Pons (tissue), 1 donor: ENCODE results near the gene TRAPPC10.
A peak's percentile ranks its signal among the peaks of the same experiment; 100 is the strongest.

Source experiments
- DNase-seq: peaks from one replicate; pipeline ENCODE4 v3.0.0-alpha.2; 2016; ENCODE audit warnings: low spot score

TRAPPC10 gene

DNA sequence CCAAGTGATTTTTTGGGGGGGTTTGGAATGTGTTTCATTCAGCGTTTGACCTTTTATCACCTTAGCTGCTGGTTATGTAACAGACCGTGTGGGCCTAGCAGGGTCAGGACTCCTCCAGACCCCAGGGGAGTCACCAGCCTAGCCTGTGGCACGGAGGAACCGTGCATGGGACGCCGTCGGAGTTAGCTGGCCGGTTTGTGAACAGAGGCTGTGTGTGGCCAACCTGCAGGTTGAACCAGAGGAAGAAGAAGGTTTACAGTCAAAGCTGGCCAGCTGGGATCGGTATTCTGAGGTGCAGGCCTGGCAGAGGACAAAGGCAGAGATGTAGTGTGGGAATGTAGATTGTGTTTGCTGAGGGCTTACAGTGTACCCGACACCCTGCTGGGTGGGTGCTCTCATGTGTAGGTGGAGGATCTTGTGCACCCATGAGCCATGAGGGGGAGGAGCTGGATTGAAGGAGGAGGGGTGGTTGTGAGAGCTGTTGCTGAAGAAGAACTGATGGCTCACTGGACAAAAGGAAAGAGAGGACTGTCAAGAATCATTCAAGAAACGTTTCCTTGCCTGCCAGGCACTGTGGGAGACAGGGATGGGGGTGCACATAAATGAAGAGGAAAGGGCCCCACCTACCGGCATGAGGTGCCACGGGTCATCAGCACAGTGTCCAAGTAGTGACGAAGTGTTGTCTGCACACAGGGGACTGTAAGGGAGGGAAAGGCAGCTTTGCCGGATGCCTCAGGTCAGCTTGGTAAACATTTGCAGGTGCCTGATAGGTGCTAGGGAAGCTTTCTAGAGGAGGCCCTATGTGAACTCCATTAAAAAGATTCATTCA lies 55.1 kb downstream of the TRAPPC10 start:
- DNase-seq: no peak

DNA sequence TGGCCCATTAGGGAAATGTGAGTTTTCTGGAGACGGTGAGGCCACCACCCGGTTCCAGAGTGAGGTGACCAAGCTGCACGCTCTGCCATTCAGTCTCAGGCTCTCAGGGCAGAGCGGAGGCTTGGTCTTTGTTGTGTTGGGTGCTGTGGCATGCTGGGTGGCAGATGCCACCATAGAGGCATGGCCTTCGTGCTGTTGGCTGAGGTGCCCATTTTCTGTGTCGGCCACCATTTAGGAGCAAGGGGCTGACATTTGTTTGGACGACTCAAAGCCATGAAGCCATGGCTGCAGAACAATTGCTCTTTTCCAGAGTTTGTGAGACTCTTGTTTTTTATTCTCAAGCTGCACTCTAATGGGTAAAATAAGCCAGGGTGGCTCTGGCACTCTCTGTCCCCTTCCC lies 58.3 kb downstream of the TRAPPC10 start:
- DNase-seq: no peak

DNA sequence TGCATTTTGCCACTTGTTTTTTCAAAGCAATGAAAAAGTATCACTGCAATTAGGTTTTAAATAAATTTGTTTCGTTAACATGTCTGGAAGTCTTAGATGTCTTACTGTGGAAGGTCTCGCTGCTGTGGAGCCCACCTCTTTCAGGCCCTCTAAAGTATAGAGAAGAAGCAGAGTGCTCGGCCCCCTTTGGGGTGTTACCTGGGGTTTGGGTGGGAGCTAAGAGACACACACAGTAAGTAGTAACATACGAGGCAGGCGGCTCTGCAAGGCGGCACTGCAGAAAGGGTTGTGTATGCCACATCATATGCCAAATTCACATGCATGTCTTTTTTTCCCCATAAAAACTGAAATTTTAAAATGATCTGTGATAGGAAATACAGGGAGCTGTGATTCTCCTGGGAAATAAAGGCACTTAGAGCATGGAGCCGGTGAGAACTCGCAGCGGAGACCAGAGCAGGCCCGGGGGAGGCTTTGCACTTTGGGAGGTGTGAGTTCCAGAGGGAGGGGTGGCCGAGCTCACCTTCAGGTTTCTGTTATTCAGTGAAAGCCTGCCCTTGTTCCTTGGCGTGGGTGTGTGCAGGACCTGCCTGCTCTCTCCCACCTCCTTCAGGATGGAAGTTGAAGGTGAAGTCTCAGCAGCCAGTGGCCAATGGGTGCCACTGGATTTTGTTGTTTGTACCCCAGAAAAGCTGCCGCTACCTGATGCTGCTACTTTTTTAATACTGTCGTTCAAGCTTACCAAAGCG lies 59.4 kb downstream of the TRAPPC10 start:
- DNase-seq: no peak

DNA sequence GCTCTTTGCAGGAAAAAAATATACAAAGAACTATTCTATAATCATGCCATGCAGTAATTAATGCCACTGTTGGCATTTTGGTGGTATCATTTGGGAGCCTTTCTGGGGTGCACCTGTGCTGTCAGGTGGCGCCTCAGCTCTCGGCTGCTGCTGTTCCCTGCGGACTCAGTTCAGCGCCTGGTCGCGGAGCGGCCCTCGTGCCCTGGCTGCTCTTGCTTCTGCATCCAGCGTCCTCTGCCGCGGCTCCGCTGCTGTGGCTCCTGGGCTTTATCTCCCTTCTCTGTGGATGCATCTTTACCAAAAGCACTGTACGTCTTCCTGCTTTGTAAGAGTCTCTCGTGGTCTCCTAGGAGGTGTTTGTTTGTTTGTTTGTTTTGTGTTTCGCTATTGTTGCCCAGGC lies 60.0 kb downstream of the TRAPPC10 start:
- DNase-seq: no peak

DNA sequence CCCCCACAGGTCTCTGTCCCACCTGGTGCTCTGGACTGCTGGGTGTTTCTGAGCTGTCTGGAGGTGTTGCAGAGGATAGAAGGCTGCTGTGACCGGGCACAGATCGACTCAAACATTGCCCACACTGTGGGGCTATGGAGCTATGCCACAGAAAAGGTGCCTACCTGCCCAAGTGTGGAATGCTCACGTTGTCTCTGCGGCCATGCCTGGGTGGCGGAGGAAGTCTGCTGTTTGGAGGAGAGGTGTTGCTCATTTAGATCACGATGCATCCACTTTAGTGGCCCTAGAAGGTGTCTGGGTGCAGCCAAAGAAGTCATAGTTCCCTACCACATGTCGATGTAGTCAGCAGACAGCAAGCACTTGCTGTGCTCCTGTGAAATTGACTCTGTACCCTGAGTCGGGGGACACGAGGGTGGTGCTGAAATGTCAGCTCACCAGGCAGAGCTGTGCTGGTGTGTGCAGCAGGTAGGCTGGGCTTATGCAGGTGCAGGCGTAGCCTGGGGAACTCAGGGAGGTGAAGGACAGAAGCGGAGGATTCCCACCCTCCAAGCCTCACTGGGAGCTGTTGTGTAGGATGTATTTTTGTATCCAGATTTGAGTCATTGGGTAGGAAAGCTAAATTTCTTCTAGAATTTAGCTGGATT lies 62.3 kb downstream of the TRAPPC10 start:
- no peak for DNase-seq

DNA sequence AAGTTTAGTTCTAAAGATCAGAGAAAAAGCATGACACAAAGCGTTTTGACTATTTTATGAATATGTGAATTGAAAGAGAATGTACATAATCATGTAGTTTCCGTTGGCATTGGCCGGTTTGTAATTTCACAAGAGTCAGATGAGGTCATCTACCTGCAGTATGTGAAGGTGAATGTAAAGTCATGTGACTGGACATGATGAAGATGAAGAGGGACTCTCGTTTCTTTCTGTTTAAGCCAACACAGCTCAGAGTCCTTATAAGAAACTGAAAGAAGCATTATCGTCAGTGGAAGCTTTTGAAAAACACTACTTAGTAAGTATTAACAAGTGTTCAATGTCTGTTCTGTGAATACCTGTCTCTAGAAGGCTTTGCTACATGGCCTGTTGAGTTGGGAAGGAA lies 64.2 kb downstream of the TRAPPC10 start:
- no peak for DNase-seq

DNA sequence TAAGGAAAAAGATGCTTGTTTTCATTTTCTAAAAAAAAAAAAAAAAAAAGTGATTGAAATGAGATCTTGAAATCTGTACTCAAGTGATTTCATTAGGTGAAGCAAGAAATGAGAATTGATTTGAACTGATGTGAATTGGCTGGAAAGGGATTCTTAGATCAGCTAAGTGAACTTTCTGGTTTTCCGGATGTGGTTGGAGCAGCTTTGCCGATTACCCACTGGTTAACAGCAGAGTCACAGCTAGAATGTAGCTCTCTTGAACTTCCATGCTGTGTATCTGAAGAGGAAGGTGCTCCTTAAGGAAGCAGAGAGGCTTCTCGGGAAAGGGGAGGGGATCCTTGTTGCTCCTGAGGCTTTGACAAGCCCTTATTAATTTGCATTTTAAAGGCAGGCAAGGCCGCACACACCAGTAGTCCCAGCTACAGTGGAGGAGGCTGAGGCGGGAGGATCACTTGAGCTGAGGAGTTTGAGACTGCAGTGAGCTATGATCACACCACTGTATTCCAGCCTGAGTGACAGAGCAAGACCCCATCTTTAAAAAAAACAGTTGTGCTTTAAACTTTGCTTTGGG lies 66.4 kb downstream of the TRAPPC10 start:
- DNase-seq: no peak

DNA sequence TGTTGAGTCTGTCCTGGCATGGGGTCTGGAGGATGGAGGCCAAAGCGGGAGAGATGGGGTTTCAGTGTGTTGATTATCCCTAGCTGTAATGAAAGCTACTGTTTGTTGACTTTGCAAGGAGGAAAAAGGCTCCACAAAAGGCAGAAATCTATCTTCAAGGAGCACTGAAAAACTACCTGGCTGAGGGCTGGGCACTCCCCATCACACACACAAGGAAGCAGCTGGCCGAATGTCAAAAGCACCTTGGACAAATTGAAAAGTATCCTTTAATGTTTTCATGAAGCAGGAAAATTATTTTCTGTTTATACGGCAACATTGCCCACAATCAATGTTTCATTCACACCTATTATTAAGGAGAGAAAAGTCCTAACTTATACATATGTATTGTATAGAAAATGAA lies 67.3 kb downstream of the TRAPPC10 start:
- no peak for DNase-seq

DNA sequence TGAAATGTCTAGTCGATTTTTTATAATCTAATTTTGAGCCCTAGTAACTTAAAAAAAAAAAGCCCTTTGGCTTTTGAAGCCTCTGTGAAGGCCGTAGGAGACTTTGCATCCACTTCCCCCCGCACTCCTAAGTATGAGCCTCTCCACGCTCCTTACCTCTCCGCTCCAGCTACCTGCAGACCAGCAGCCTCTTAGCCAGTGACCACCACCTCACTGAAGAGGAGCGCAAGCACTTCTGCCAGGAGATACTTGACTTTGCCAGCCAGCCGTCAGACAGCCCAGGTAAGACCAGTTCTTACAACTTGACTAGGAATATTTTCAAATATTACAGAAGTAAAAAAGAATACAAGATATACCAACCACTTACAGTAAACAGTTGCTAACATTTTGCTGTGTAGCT lies 67.7 kb downstream of the TRAPPC10 start:
- DNase-seq: no peak

DNA sequence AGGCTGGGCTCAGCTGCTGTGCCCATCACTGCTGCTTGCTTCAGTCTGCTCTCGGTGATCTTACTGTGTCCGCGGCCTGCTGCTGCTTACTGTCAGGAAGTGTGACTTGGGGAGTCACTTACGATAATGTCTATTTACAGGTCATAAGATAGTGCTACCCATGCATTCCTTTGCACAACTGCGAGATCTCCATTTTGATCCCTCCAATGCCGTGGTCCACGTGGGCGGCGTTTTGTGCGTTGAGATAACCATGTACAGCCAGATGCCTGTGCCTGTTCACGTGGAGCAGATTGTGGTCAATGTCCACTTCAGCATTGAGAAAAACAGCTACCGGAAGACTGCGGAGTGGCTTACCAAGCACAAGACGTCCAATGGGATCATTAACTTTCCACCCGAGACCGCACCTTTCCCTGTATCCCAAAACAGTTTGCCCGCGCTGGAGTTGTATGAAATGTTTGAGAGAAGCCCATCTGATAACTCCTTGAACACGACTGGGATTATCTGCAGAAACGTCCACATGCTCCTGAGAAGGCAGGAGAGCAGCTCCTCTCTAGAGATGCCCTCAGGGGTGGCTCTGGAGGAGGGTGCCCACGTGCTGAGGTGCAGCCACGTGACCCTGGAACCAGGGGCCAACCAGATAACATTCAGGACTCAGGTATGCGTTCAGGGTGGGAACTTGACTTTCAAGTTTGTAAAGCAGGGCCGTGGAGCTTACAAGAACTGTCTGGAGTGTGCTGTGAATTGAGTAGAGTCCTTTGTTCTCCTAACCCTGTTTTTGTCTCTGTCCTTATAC lies 70.7 kb downstream of the TRAPPC10 start:
- no peak for DNase-seq

DNA sequence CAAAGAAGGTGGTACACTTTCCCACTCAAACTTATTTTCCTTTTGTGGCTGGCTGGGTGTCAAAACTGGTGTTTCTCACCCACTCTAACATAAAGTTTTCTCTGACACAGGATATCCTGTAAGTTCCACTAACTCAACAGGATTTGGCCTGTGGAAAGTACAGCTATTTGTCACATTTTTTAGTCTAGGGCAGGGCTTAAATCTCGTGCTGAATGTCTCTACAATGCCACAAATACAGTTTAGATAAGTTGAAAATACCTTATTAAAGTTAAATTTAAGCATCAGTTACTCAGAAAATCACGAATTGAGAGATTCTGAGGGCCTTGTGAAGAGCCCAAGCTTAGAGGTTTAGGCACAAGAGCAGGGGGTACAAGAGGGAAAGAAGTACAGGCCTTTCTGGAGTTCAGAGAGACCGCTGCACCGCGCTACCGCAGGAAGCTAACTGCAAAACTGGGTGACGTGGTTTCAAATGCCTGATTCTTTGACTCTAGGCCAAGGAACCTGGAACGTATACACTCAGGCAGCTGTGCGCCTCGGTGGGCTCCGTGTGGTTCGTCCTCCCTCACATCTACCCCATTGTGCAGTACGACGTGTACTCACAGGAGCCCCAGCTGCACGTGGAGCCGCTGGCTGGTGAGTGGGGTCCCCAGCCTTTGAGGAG lies 71.7 kb downstream of the TRAPPC10 start:
- DNase-seq: no peak

DNA sequence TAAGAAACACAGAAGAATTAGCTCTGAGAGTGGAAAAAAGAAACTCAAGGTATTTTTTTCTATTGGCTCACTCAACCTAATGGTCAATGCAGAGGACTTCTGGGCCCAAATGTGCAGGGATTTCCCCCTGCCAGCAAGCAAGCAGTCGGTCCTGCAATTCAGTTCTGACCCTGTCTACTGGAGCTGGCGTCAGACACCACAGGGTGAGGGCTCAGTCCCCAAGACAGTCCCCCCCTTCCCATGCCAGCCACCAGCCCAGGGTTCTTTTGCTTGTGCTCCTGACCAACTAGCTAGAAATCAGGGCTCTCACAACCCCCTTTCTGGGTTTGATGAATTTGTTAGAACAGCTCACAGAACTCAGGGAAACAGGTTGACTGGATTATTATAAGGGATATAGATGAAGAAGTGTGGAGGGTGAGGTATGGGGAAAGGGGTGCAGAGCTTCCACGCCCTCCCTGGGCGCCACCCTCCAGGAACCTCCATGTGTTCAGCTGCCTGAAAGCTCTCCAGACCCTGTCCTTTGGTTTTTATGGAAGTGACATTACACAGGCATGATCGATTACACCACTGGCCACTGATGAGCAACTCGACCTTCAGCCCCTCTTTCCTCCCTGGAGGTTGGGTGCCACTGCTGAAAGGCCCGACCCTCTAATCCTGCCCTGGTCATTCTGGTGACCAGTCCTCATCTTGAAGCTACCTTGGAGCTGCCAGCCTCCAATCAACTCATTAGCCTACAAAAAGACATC lies 72.6 kb downstream of the TRAPPC10 start:
- DNase-seq: no peak

DNA sequence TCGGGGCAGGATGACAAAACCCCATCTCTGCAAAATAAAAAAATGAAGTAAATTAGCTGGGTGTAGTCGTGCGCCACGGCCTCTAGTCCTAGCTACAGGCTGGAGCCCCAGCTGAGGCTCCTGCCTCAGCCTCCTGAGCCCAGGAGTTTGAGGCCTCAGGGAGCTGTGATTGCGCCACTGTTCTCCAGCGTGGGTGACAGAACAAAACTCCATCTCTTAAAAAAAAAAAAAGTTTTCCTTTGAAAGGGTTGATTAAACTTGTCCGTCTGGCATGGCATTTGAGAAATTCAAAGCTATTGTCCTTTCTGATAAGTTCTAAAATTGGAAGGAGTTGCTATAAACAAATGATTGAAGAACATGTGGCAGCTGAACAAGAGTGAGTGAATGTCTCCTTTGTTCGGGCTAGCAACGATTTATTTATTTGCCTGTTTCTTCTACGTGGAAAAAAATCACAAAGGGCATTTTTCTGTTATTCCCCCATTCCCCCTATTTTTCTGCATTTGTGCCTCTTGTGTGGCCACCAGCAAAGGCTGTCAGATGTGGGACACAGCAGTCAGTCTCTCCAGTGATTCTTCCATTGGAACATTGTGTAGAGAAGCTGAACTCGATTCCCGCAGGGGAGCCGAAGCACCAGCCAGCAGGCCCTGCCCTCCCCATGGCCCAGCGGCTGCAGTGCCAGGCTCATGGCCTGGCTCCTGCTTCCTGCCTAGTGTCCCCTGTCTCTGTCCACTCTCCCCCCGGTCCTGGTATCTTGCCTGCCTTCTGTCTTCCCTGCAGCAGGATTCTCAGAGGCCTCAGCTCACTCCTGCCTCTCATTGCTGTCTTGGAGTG lies 73.6 kb downstream of the TRAPPC10 start:
- peak; percentile 98 for DNase-seq

DNA sequence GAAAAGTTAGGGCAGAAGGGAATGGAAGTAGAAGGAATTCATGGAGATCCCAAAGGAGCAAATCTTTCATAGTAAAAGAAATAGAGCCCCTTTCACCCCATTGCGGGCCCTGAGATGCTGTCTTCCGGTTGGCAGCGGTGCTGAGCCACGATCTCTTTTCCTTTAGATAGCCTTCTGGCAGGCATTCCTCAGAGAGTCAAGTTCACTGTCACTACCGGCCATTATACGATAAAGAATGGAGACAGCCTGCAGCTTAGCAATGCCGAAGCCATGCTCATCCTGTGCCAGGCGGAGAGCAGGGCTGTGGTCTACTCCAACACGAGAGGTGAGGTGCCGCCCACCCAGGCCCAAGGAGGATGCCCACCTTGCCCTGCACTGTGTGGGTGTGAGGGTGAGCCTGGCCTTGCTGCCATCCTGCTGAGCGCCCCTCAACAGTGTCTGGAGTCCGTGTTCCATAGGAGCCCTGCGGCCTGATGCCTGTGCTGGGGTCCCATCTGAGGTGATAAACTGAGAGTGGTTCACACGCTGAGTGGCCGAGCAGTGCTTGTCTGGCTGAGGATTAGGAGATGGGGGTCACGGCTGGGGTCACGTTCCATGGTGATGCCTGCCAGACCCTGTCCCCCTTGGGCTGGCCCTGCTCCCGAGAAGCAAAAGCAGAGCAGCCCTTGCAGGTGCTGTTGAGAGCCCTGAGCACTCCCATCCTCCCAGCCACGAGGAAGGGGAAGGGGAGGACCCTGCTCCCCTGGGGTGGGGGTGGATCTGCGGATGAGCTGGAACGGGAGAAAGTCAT lies 74.7 kb downstream of the TRAPPC10 start:
- DNase-seq: no peak

DNA sequence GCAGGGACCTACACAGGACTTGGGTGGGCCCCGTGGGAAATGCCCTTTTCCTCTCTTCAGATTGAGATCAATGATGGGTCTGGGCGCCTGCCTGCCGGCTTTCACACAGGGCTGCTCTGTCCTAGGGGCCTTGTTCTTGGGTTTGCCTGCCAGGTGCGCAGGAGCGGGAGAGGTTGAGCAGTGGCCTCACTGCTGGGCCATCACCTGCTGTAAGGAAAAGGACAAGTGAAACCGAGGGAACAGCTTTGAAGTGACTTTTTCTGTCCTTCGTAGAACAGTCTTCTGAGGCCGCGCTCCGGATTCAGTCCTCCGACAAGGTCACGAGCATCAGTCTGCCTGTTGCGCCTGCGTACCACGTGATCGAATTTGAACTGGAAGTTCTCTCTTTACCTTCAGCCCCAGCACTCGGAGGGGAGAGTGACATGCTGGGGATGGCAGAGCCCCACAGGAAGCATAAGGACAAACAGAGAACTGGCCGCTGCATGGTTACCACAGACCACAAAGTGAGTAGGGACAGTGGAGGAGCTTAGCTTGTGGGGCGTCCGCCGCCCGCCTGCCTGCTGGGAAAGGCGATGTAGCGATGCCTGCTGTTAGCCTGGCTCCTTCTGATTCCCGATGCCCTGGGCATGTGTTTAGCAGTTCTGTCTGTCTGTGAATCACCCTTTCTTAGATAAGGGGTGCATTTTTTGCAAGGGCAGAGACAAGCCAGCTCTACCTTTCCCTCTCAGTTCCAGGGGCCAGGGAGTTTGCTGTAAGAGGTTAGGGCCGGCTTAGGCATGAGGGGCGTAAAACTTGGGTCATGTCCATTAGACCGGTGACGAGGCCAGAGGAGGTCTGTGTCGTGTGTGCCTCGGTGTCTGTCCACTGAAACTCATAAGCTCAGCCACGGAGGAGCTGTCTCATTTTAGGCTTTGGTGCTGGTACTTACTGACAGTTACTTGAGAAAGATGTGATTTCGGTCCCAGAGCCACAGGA lies 75.6 kb downstream of the TRAPPC10 start:
- peak; percentile 60 for DNase-seq

DNA sequence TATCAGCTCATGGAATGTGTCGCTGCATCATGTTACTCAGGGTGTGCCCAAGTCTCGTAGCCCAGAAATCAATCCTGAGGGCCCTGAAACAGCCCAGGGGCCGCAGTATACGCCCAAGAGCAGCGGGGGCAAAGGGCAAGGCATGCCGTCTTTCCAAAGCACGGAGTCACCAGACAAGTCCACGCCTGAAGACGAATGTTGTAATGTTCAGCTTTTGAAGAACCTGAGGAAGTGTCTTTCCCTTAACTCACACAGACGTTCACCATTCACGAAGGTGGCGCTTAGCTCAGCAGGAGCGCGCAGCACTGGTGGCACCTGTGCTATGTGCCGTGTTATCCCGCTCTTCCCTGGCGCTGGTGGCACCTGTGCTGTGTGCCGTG lies 76.3 kb downstream of the TRAPPC10 start:
- DNase-seq: no peak
